Measurements from ENCODE around the gene GBGT1.
A peak's percentile ranks its signal among the peaks of the same experiment; 100 is the strongest.

The GBGT1 gene

GRCh38 chr9:133186736-133187135 is 23.0 kb upstream of the GBGT1 start:
- no peak for TF ChIP-seq CTCF (IDR thresholded peaks at IDR 0.05; ENCODE audit: extremely low read depth, insufficient read depth, missing control alignments)
- in situ Hi-C loops (cut with MboI; ENCODE audit: low pct_unique_long_range_greater_than_20kb, low sequenced_read_pairs, unreplicated experiment): loop anchor here (10.0 kb wide), 1 partner anchor 298 kb away; no protein-coding TSS in a partner anchor
- DNase-seq (ENCODE audit: low spot score): no peak

- in situ Hi-C loops (cut with MboI; ENCODE audit: low pct_unique_long_range_greater_than_20kb, low sequenced_read_pairs, unreplicated experiment): loop anchor here (10.0 kb wide), 1 partner anchor 300 kb away; no protein-coding TSS in a partner anchor
- DNase-seq (ENCODE audit: low spot score): peak; percentile 30
- TF ChIP-seq CTCF (IDR thresholded peaks at IDR 0.05; ENCODE audit: extremely low read depth, insufficient read depth, missing control alignments): peak; percentile 41
Measured at GRCh38 chr9:133184971-133185370, 21.3 kb upstream of the GBGT1 start.

- DNase-seq (ENCODE audit: low spot score): no peak
- no peak for TF ChIP-seq CTCF (IDR thresholded peaks at IDR 0.05; ENCODE audit: extremely low read depth, insufficient read depth, missing control alignments)
- in situ Hi-C loops (cut with MboI; ENCODE audit: low pct_unique_long_range_greater_than_20kb, low sequenced_read_pairs, unreplicated experiment): loop anchor here (10.0 kb wide), 1 partner anchor 303 kb away; no protein-coding TSS in a partner anchor
Measured at GRCh38 chr9:133182151-133182550, 18.4 kb upstream of the GBGT1 start.

- in situ Hi-C loops (cut with MboI; ENCODE audit: low pct_unique_long_range_greater_than_20kb, low sequenced_read_pairs, unreplicated experiment): loop anchor here (10.0 kb wide), 1 partner anchor 303 kb away; no protein-coding TSS in a partner anchor
- no peak for DNase-seq (ENCODE audit: low spot score)
- no peak for TF ChIP-seq CTCF (IDR thresholded peaks at IDR 0.05; ENCODE audit: extremely low read depth, insufficient read depth, missing control alignments)
Measured at GRCh38 chr9:133181561-133181960, 17.8 kb upstream of the GBGT1 start.

GRCh38 chr9:133180953-133181352 is 17.2 kb upstream of the GBGT1 start:
- in situ Hi-C loops (cut with MboI; ENCODE audit: low pct_unique_long_range_greater_than_20kb, low sequenced_read_pairs, unreplicated experiment): loop anchor here (10.0 kb wide), 1 partner anchor 304 kb away; no protein-coding TSS in a partner anchor
- no peak for TF ChIP-seq CTCF (IDR thresholded peaks at IDR 0.05; ENCODE audit: extremely low read depth, insufficient read depth, missing control alignments)
- DNase-seq (ENCODE audit: low spot score): no peak

GRCh38 chr9:133173056-133173455 is 9.3 kb upstream of the GBGT1 start:
- no peak for TF ChIP-seq CTCF (IDR thresholded peaks at IDR 0.05; ENCODE audit: extremely low read depth, insufficient read depth, missing control alignments)
- DNase-seq (ENCODE audit: low spot score): no peak
- in situ Hi-C loops (cut with MboI; ENCODE audit: low pct_unique_long_range_greater_than_20kb, low sequenced_read_pairs, unreplicated experiment): no loop called here

Measured in GM13977 (cell line).